SK-N-SH (cell line): Measurements from ENCODE around the gene KIF13A. TPM values are rescaled to one million over a fixed set of nuclear protein-coding genes. Genes with fewer than 3 reads are reported as not detected.

Experiments used
- CTCF ChIA-PET: fragments of 300-600, 350-600 bp; formaldehyde crosslinking; extraction: SDS; loops from one replicate; lab custom pipeline; 2021; lab: Yijun Ruan, JAX
- POLR2A ChIA-PET: fragments of 350-600 bp; sonication (Branson Sonifier 250); formaldehyde crosslinking; extraction: SDS; loops from one replicate; lab custom pipeline; 2020; ENCODE audit warnings: antibody characterized with exemption, inconsistent platforms; lab: Yijun Ruan, JAX
- DNase-seq: peaks from one replicate; pipeline ENCODE4 v3.0.0; 2012
- H2AFZ ChIP-seq: fragments of 200-600 bp; sonication (generic); 2 replicates; pipeline ENCODE4 v1.8.1; 2016; ENCODE audit warnings: antibody characterized with exemption, mild to moderate bottlenecking, low read depth
- H3F3A ChIP-seq: fragments of 200-600 bp; sonication (generic); replicated peaks from 2 replicates; pipeline ENCODE3; 2016; ENCODE audit warnings: antibody characterized with exemption, mild to moderate bottlenecking; ENCODE audit not compliant: insufficient read depth
- H3K27ac ChIP-seq, 2 experiments: fragments of 200-500 bp in 1 of 2; fragments of 200-600 bp in 1 of 2; sonication (Bioruptor generic) in 1 of 2; sonication (generic), shearing (Covaris generic) in 1 of 2; 2 replicates each; pipeline versions ENCODE4 v1.5.1 to v1.6.1; 2014 to 2016; ENCODE audit warnings: low read depth in 2 of 2, inconsistent platforms in 1 of 2, low read length in 1 of 2, mild to moderate bottlenecking in 1 of 2, mixed read lengths in 1 of 2
- H3K27me3 ChIP-seq: fragments of 200-600 bp; sonication (generic), shearing (Covaris generic); 2 replicates; pipeline ENCODE4 v1.6.1; 2016; ENCODE audit warnings: mixed run types; ENCODE audit not compliant: insufficient read depth
- H3K36me3 ChIP-seq, 2 experiments: fragments of 200-500 bp in 1 of 2; fragments of 200-600 bp in 1 of 2; sonication (Bioruptor generic) in 1 of 2; sonication (generic) in 1 of 2; replicated peaks in 1 of 2; 2 replicates each; pipeline versions ENCODE3 to v1.5.1; 2014 to 2016; ENCODE audit warnings: low read length in 1 of 2, mild to moderate bottlenecking in 1 of 2; ENCODE audit not compliant: insufficient read depth in 2 of 2, control insufficient read depth in 1 of 2
- H3K4me1 ChIP-seq, 2 experiments: fragments of 200-500 bp in 1 of 2; fragments of 200-600 bp in 1 of 2; sonication (Bioruptor generic) in 1 of 2; sonication (generic), shearing (Covaris generic) in 1 of 2; 2 replicates each; pipeline versions ENCODE4 v1.5.1 to v1.6.1; 2014 to 2016; ENCODE audit warnings: low read depth in 1 of 2, low read length in 1 of 2, mixed run types in 1 of 2; ENCODE audit not compliant: insufficient read depth in 2 of 2, control insufficient read depth in 1 of 2
- H3K4me2 ChIP-seq: fragments of 200-600 bp; sonication (generic), shearing (Covaris generic); 2 replicates; pipeline ENCODE4 v1.6.1; 2017; ENCODE audit warnings: mixed run types
- H3K4me3 ChIP-seq, 2 experiments: fragments of 200-500 bp in 1 of 2; fragments of 200-600 bp in 1 of 2; sonication (Bioruptor generic) in 1 of 2; sonication (generic), shearing (Covaris generic) in 1 of 2; 2 replicates each; pipeline versions ENCODE4 v1.5.1 to v1.8.1; 2014 to 2016; ENCODE audit warnings: low read depth in 2 of 2, inconsistent platforms in 1 of 2, low read length in 1 of 2, mild to moderate bottlenecking in 1 of 2, mixed read lengths in 1 of 2, moderate library complexity in 1 of 2
- H3K79me2 ChIP-seq: fragments of 200-600 bp; sonication (generic); 2 replicates; pipeline ENCODE4 v1.8.1; 2017; ENCODE audit warnings: mild to moderate bottlenecking; ENCODE audit not compliant: insufficient read depth
- H3K9ac ChIP-seq: fragments of 200-600 bp; sonication (generic); 2 replicates; pipeline ENCODE4 v1.6.1; 2017; ENCODE audit warnings: mixed run types
- H3K9me2 ChIP-seq: fragments of 200-600 bp; sonication (generic); 2 replicates; pipeline ENCODE4 v1.6.1; 2017; ENCODE audit warnings: mixed run types
- H3K9me3 ChIP-seq: fragments of 200-600 bp; sonication (generic); 2 replicates; pipeline ENCODE4 v1.6.1; 2017; ENCODE audit warnings: mixed run types, mild to moderate bottlenecking, moderate library complexity
- H4K20me1 ChIP-seq: fragments of 200-600 bp; sonication (generic); 2 replicates; pipeline ENCODE4 v1.6.1; 2017; ENCODE audit warnings: mild to moderate bottlenecking, mixed run types; ENCODE audit not compliant: insufficient read depth
- CHD2 ChIP-seq: fragments of 150-350 bp; IDR thresholded peaks from 2 replicates; pipeline ENCODE4 v1.6.1; 2018; ENCODE audit warnings: low read length; ENCODE audit not compliant: partially characterized antibody
- CTCF ChIP-seq: fragments of 200-600 bp; sonication (generic); IDR thresholded peaks from 2 replicates; pipeline ENCODE4 v1.6.1; 2017; ENCODE audit warnings: antibody characterized with exemption, mild to moderate bottlenecking, moderate library complexity
- ELF1 ChIP-seq: IDR thresholded peaks from 2 replicates; pipeline ENCODE4 v1.4.0; 2012
- EZH2phosphoT487 ChIP-seq: fragments of 200-600 bp; sonication (generic); IDR thresholded peaks from 2 replicates; pipeline ENCODE4 v1.6.1; 2017; ENCODE audit warnings: low read depth, mixed run types, mild to moderate bottlenecking, antibody characterized with exemption, moderate library complexity, borderline replicate concordance
- FOXJ3 ChIP-seq: sonication (generic); formaldehyde crosslinking; IDR thresholded peaks from 2 replicates; pipeline ENCODE4 v1.5.1; 2020; ENCODE audit warnings: mild to moderate bottlenecking, missing genetic modification reagents
- GABPA ChIP-seq: IDR thresholded peaks from 2 replicates; pipeline ENCODE4 v1.4.0; 2012; ENCODE audit warnings: low read depth, mild to moderate bottlenecking
- GATA2 ChIP-seq: sonication (generic); formaldehyde crosslinking; IDR thresholded peaks from 2 replicates; pipeline ENCODE4 v1.5.0; 2020; ENCODE audit warnings: mild to moderate bottlenecking, missing genetic modification reagents
- IRF3 ChIP-seq: fragments of 150-350 bp; IDR thresholded peaks from 2 replicates; pipeline ENCODE4 v1.6.1; 2016; ENCODE audit warnings: mild to moderate bottlenecking, low read depth, low read length
- JUND ChIP-seq: IDR thresholded peaks from 2 replicates; pipeline ENCODE4 v1.4.0; 2012
- NFIC ChIP-seq: IDR thresholded peaks from 2 replicates; pipeline ENCODE4 v1.4.0; 2012; ENCODE audit warnings: borderline replicate concordance
- NRF1 ChIP-seq: IDR thresholded peaks from 2 replicates; pipeline ENCODE4 v1.6.1; 2012; ENCODE audit warnings: low read depth, mild to moderate bottlenecking, low read length
- POLR2AphosphoS5 ChIP-seq: IDR thresholded peaks from 2 replicates; pipeline ENCODE4 v1.6.1; 2012; ENCODE audit warnings: low read depth, low read length
- RAD21 ChIP-seq: IDR thresholded peaks from 2 replicates; pipeline ENCODE4 v1.6.1; 2012; ENCODE audit warnings: mild to moderate bottlenecking, low read length
- RFX5 ChIP-seq: IDR thresholded peaks from 2 replicates; pipeline ENCODE4 v1.6.1; 2012; ENCODE audit warnings: mild to moderate bottlenecking, improper control_type of control experiment, low read length
- RXRA ChIP-seq: IDR thresholded peaks from 2 replicates; pipeline ENCODE4 v1.4.0; 2012; ENCODE audit warnings: low read depth, mild to moderate bottlenecking, borderline replicate concordance
- SIN3A ChIP-seq: IDR thresholded peaks from 2 replicates; pipeline ENCODE4 v1.6.1; 2012; ENCODE audit warnings: low read depth, mild to moderate bottlenecking, low read length, moderate library complexity, borderline replicate concordance
- TCF12 ChIP-seq: IDR thresholded peaks from 2 replicates; pipeline ENCODE4 v1.4.0; 2012
- USF2 ChIP-seq: fragments of 150-350 bp; IDR thresholded peaks from 2 replicates; pipeline ENCODE4 v1.6.1; 2017; ENCODE audit warnings: antibody characterized with exemption, low read length, low read depth, borderline replicate concordance
- YY1 ChIP-seq: IDR thresholded peaks from 2 replicates; pipeline ENCODE4 v1.4.0; 2012; ENCODE audit warnings: low read depth, mild to moderate bottlenecking
- WGBS: methylation state at CpG from one replicate; pipeline ENCODE4 v1.1.6; 2017; ENCODE audit warnings: low lambda C conversion rate; 5-methylcytosine and 5-hydroxymethylcytosine counted together
- polyA plus RNA-seq, 3 experiments: library from polyadenylated mRNA; depleted of rRNA; stranded (reverse); fragments of >200 nt; gene quantifications; 2 replicates each; pipeline ENCODE4 v1.2.3, GENCODE V29; 2012
- TF ChIP-seq, protein P1 (sequence below): IDR thresholded peaks from 2 replicates; pipeline ENCODE4 v1.4.0; 2012; ENCODE audit warnings: low read depth, borderline replicate concordance
- TF ChIP-seq, protein P2 (sequence below): IDR thresholded peaks from 2 replicates; pipeline ENCODE4 v1.6.1; 2012; ENCODE audit warnings: mild to moderate bottlenecking, low read depth, low read length, moderate library complexity
- TF ChIP-seq, protein P3 (sequence below): IDR thresholded peaks from 2 replicates; pipeline ENCODE4 v1.4.0; 2012; ENCODE audit warnings: low read depth, borderline replicate concordance

The KIF13A gene
- polyA plus RNA-seq, 1 of the 3 experiments (the other 2 are of a cell fraction) = 18.2 TPM

GRCh38 chr6:17905611-17906592 lies 81.5 kb downstream of the KIF13A start:
- Histone ChIP-seq H3K36me3 (no peaks in the 10 kb centered on the region), H3K9me2 (no peaks in the 10 kb centered on the region), H3K27ac (peak overlapping the region in 1 of 2 experiments; percentile 86; a peak in 3 of 4 replicates), H3K79me2 (peaks cover 82% of the 10 kb centered on the region), H3K9me3 (no peaks in the 10 kb centered on the region), H3K4me2 (peak overlapping the region; percentile 38), H3K27me3 (no peaks in the 10 kb centered on the region), H4K20me1 (no peaks in the 10 kb centered on the region), H3F3A (peaks cover 40% of the 10 kb centered on the region), H3K4me1 (peaks cover 3 to 32% of the 10 kb centered on the region in 2 experiments), H2AFZ (no peak overlapping the region), H3K4me3 (no peak overlapping the region), H3K9ac (peak overlapping the region; percentile 36)
- DNase-seq = no peak
- POLR2A ChIA-PET = no interaction called here
- 96% methylated on average over 2 of the region's 2 CpGs for WGBS
- CTCF ChIA-PET = interaction anchor here (0.8 kb wide), 1 partner anchor 10 kb away, joined by 4 read pairs; no protein-coding TSS in a partner anchor
- peak; percentile 62; the same call in 1 of the 2 replicates for TF ChIP-seq NFIC
- TF ChIP-seq YY1 = no peak
- TF ChIP-seq, protein P1, sequence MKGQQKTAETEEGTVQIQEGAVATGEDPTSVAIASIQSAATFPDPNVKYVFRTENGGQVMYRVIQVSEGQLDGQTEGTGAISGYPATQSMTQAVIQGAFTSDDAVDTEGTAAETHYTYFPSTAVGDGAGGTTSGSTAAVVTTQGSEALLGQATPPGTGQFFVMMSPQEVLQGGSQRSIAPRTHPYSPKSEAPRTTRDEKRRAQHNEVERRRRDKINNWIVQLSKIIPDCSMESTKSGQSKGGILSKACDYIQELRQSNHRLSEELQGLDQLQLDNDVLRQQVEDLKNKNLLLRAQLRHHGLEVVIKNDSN = no peak
- no peak for TF ChIP-seq CTCF
- no peak for TF ChIP-seq EZH2phosphoT487
- no peak for TF ChIP-seq ELF1
- TF ChIP-seq RAD21 = no peak
- peak; percentile 70 for TF ChIP-seq JUND
- TF ChIP-seq GABPA = no peak
- TF ChIP-seq IRF3 = no peak
- peak; percentile 20; the same call in 1 of the 2 replicates for TF ChIP-seq POLR2AphosphoS5
- no peak for TF ChIP-seq RFX5
- TF ChIP-seq FOXJ3 (CRISPR knock-in tag) = no peak
- no peak for TF ChIP-seq SIN3A
- TF ChIP-seq CHD2 = no peak
- TF ChIP-seq, protein P2, sequence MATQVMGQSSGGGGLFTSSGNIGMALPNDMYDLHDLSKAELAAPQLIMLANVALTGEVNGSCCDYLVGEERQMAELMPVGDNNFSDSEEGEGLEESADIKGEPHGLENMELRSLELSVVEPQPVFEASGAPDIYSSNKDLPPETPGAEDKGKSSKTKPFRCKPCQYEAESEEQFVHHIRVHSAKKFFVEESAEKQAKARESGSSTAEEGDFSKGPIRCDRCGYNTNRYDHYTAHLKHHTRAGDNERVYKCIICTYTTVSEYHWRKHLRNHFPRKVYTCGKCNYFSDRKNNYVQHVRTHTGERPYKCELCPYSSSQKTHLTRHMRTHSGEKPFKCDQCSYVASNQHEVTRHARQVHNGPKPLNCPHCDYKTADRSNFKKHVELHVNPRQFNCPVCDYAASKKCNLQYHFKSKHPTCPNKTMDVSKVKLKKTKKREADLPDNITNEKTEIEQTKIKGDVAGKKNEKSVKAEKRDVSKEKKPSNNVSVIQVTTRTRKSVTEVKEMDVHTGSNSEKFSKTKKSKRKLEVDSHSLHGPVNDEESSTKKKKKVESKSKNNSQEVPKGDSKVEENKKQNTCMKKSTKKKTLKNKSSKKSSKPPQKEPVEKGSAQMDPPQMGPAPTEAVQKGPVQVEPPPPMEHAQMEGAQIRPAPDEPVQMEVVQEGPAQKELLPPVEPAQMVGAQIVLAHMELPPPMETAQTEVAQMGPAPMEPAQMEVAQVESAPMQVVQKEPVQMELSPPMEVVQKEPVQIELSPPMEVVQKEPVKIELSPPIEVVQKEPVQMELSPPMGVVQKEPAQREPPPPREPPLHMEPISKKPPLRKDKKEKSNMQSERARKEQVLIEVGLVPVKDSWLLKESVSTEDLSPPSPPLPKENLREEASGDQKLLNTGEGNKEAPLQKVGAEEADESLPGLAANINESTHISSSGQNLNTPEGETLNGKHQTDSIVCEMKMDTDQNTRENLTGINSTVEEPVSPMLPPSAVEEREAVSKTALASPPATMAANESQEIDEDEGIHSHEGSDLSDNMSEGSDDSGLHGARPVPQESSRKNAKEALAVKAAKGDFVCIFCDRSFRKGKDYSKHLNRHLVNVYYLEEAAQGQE = no peak
- no peak for TF ChIP-seq RXRA
- TF ChIP-seq GATA2 (CRISPR knock-in tag) = no peak
- TF ChIP-seq, protein P3, sequence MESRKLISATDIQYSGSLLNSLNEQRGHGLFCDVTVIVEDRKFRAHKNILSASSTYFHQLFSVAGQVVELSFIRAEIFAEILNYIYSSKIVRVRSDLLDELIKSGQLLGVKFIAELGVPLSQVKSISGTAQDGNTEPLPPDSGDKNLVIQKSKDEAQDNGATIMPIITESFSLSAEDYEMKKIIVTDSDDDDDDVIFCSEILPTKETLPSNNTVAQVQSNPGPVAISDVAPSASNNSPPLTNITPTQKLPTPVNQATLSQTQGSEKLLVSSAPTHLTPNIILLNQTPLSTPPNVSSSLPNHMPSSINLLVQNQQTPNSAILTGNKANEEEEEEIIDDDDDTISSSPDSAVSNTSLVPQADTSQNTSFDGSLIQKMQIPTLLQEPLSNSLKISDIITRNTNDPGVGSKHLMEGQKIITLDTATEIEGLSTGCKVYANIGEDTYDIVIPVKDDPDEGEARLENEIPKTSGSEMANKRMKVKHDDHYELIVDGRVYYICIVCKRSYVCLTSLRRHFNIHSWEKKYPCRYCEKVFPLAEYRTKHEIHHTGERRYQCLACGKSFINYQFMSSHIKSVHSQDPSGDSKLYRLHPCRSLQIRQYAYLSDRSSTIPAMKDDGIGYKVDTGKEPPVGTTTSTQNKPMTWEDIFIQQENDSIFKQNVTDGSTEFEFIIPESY = no peak
- TF ChIP-seq USF2 = no peak
- peak; percentile 69 for TF ChIP-seq TCF12
- no peak for TF ChIP-seq NRF1
